DND-41 (cell line): ENCODE data around the gene THSD4.

Source experiments
- CTCF ChIP-seq: IDR thresholded peaks from 2 replicates; pipeline ENCODE4 v1.5.1; 2012; ENCODE audit warnings: borderline replicate concordance, low read length, moderate library complexity, mild to moderate bottlenecking; ENCODE audit not compliant: poor library complexity, severe bottlenecking; ENCODE audit errors: extremely low read depth
- EZH2 ChIP-seq: IDR thresholded peaks from 3 replicates; pipeline ENCODE4 v1.6.1; 2012; ENCODE audit warnings: borderline replicate concordance, low read depth, mild to moderate bottlenecking, moderate library complexity, low read length, inconsistent platforms; ENCODE audit not compliant: severe bottlenecking

- TF ChIP-seq EZH2 (no peak), CTCF (no peak)
Observed at GRCh38 chr15:71473751-71474150, 358.5 kb downstream of the THSD4 start.
